Activated CD4-positive, alpha-beta T cell treated with anti-CD3 and anti-CD28 coated beads for 36 hours (primary cell): ENCODE results near the gene CLTC. TPM values are rescaled to one million over a fixed set of nuclear protein-coding genes. Genes with fewer than 3 reads are reported as not detected.
"Not testable (repeated sequence)": the region's sequence is repeated elsewhere in the genome, so short reads cannot be mapped to it uniquely, and the experiment has no call there.

Experiments
- ATAC-seq: fragments of 200-7000 bp; cut with Tn5 transposase; one replicate; pipeline ENCODE4 v1.10.0; 2021; ENCODE audit warnings: mild to moderate bottlenecking, moderate library complexity
- CTCF ChIA-PET: fragments of 350-600 bp; sonication (Branson Sonifier 250); formaldehyde crosslinking; loops from one replicate; lab custom pipeline; 2021; ENCODE audit warnings: antibody characterized with exemption; lab: Charles Lee
- POLR2A ChIA-PET: fragments of 350-600 bp; sonication (Branson Sonifier 250); formaldehyde crosslinking; loops from one replicate; lab custom pipeline; 2021; ENCODE audit warnings: antibody characterized with exemption, inconsistent platforms; lab: Charles Lee
- DNase-seq: peaks from one replicate; pipeline ENCODE4 v3.0.0-alpha.2; 2020
- H3K27ac Mint-ChIP-seq: one replicate; pipeline ENCODE4 v1.8.0; 2021; ENCODE audit warnings: mixed read lengths
- H3K27me3 Mint-ChIP-seq: one replicate; pipeline ENCODE4 v1.8.0; 2021; ENCODE audit warnings: mixed read lengths
- H3K36me3 Mint-ChIP-seq: one replicate; pipeline ENCODE4 v1.8.0; 2021; ENCODE audit warnings: low read depth, mixed read lengths
- H3K4me1 Mint-ChIP-seq: one replicate; pipeline ENCODE4 v1.8.0; 2021; ENCODE audit warnings: mixed read lengths
- H3K4me3 Mint-ChIP-seq: one replicate; pipeline ENCODE4 v1.8.0; 2021; ENCODE audit warnings: mild to moderate bottlenecking, moderate library complexity, mixed read lengths
- H3K9me3 Mint-ChIP-seq: one replicate; pipeline ENCODE4 v1.8.0; 2021; ENCODE audit warnings: low read depth, mixed read lengths
- intact Hi-C, 2 experiments: fragments of 100-400 bp; cut with DNase I in 1 of 2; cut with micrococcal nuclease in 1 of 2; formaldehyde crosslinking; loops; one replicate each; pipeline versions ENCODE4 v1.14.2 to v1.15.1; 2022 to 2024; cut with DNase I, micrococcal nuclease
- total RNA-seq, 2 experiments: library from RNA; stranded (reverse); gene quantifications; one replicate each; pipeline ENCODE4 v1.2.3, GENCODE V29; 2021

CLTC gene
- total RNA-seq, 2 experiments from 2014 or later = 180 to 186 TPM

DNA sequence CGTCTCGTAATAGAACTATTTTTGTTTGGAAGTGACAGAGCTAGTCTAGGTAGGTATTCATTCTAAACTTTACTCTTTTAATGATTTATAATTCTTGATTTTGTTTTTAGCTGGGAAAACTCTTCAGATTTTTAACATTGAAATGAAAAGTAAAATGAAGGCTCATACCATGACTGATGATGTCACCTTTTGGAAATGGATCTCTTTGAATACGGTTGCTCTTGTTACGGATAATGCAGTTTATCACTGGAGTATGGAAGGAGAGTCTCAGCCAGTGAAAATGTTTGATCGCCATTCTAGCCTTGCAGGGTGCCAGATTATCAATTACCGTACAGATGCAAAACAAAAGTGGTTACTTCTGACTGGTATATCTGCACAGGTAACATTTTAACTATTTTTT is 27.6 kb downstream of the CLTC start:
- DNase-seq (no peak), ATAC-seq (no peak)
- Mint-ChIP-seq H3K4me3 (no peak overlapping the region), H3K27ac (no peak overlapping the region), H3K27me3 (no peaks in the 10 kb centered on the region), H3K4me1 (peaks cover 48% of the 10 kb centered on the region), H3K36me3 (peaks cover 64% of the 10 kb centered on the region), H3K9me3 (no peaks in the 10 kb centered on the region)
- intact Hi-C loops = no loop called here
- ChIA-PET CTCF (interaction anchor here (0.6 to 1.2 kb wide), 2 partner anchors 12 to 17 kb away, joined by 3 to 4 read pairs; no protein-coding TSS in a partner anchor), POLR2A (interaction anchor here (0.6 kb wide), 1 partner anchor 10 kb away, joined by 3 read pairs; no protein-coding TSS in a partner anchor)

DNA sequence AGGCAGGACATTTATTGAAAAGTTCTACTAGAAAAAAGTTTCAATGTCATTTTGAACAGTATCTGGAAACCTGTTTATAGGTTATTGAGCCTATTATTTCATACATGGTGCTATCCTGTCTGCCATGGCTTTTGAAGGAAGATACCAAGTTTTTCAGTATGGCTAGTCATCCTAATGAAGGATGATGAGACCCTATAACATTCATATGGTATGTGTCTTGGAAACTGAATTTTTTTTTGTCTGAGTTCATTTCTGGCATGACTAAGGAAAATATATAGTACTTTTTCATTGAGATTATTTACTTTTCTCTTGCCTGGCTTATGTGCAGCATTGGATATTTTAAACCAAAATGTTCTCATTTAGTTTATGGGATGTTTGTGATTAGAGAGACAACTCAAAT is 30.2 kb downstream of the CLTC start:
- Mint-ChIP-seq H3K4me3 (no peak overlapping the region), H3K27me3 (no peaks in the 10 kb centered on the region), H3K4me1 (peaks cover 36% of the 10 kb centered on the region), H3K27ac (no peak overlapping the region), H3K36me3 (peaks cover 67% of the 10 kb centered on the region), H3K9me3 (no peaks in the 10 kb centered on the region)
- ChIA-PET POLR2A (no interaction called here), CTCF (interaction anchor here (1.2 kb wide), 1 partner anchor 26 kb away, joined by 3 read pairs; no protein-coding TSS in a partner anchor)
- ATAC-seq = no peak
- no peak for DNase-seq
- intact Hi-C loops = no loop called here

DNA sequence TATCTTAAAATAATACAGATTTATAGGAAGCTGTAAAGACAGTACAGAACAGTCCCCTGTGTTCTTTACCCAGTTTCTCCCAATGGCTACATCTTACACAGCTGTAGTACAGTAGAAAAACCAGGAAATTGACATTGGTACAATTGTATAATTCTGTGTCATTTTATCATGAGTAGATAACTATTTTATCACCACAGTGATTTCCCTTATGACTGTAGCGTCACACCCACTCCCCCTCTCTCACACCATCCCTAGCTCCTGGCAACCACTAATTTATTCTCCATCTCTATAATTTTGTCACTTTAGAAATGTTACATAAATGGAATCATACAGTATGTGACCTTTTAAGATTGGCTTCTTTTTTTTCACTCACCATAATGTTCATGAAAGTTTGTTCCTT is 30.9 kb downstream of the CLTC start:
- ChIA-PET CTCF (interaction anchor here (1.2 to 1.3 kb wide), 2 partner anchors 25 to 79 kb away, joined by 3 read pairs; no protein-coding TSS in a partner anchor), POLR2A (no interaction called here)
- ATAC-seq = peak; percentile 26
- Mint-ChIP-seq H3K4me3 (no peak overlapping the region), H3K4me1 (peaks cover 36% of the 10 kb centered on the region), H3K9me3 (no peaks in the 10 kb centered on the region), H3K27ac (no peak overlapping the region), H3K27me3 (no peaks in the 10 kb centered on the region), H3K36me3 (peaks cover 73% of the 10 kb centered on the region)
- DNase-seq = peak; percentile 15
- intact Hi-C loops = no loop called here

DNA sequence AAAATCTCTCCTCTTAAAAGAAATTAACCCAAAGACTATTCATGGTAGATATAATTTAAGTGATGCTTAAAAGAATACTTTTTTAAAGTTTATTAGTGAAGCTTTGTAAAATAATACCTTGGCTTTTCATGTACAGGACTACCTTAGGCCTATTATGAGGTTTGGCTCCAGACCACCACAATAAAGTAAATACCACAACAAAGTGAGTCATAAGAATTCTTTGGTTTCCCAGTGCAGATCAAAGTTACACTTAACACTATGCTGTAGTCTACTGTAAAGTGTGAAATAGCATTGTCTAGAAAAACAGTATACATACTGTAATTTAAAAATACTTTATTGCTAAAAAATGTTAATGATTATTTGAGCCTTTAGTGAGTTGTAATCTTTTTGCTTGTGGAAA is 31.7 kb downstream of the CLTC start:
- Mint-ChIP-seq H3K27ac (peak overlapping the region; percentile 22), H3K4me1 (peaks cover 36% of the 10 kb centered on the region), H3K9me3 (no peaks in the 10 kb centered on the region), H3K4me3 (no peak overlapping the region), H3K27me3 (no peaks in the 10 kb centered on the region), H3K36me3 (peaks cover 78% of the 10 kb centered on the region)
- intact Hi-C loops = no loop called here
- ATAC-seq (peak; percentile 19), DNase-seq (no peak)
- CTCF ChIA-PET = interaction anchor here (1.3 kb wide), 1 partner anchor 79 kb away, joined by 3 read pairs; no protein-coding TSS in a partner anchor
- POLR2A ChIA-PET = no interaction called here

DNA sequence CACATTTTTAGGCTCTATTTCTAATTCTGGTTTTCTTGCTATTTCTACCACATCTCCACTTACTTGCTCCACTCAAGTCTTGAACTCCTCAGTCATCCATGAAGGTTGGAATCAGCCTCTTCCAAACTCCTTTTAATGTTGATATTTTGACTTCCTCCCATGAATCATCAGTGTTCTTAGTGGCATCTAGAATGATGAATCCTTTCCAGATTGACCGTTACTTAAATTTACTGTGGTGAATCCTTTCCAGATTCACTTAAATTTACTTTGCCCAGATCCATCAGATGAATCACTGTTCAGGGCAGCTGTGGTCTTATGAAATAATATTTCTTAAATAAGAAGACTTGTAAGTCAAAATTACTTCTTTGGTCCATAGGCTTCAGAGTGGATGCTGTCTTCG is 32.4 kb downstream of the CLTC start:
- Mint-ChIP-seq H3K36me3 (peaks cover 76% of the 10 kb centered on the region), H3K4me1 (peaks cover 32% of the 10 kb centered on the region), H3K27ac (peak overlapping the region; percentile 22), H3K27me3 (no peaks in the 10 kb centered on the region), H3K9me3 (no peaks in the 10 kb centered on the region), H3K4me3 (no peak overlapping the region)
- ChIA-PET POLR2A (no interaction called here), CTCF (interaction anchor here (1.3 kb wide), 1 partner anchor 80 kb away, joined by 3 read pairs; no protein-coding TSS in a partner anchor)
- intact Hi-C loops = no loop called here
- no peak for DNase-seq
- no peak for ATAC-seq

DNA sequence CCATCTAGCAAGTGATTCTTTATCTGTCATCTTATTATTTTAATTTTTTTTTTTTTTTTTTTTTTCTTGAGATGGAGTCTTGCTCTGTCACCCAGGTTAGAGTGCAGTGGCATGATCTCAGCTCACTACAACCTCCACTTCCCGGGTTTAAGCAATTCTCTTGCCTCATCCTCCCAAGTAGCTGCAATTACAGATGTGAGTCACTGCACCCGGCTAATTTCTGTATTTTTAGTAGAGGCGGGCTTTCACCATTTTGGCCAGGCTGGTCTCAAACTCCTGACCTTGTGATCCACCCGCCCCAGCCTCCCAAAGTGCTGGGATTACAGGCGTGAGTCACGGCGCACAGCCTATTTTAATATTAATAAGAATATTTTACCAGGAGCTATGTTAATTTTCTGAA is 36.9 kb downstream of the CLTC start:
- H3K27me3 Mint-ChIP-seq, H3K9me3 Mint-ChIP-seq, H3K4me3 Mint-ChIP-seq, DNase-seq, intact Hi-C loops, ATAC-seq, H3K4me1 Mint-ChIP-seq, H3K27ac Mint-ChIP-seq, POLR2A ChIA-PET: not testable (repeated sequence)
- peaks cover 65% of the 10 kb centered on the region for H3K36me3 Mint-ChIP-seq
- CTCF ChIA-PET = interaction anchor here (0.9 to 1.2 kb wide), 7 partner anchors 9 to 135 kb away, joined by 3 to 5 read pairs (median 3); no protein-coding TSS in a partner anchor

DNA sequence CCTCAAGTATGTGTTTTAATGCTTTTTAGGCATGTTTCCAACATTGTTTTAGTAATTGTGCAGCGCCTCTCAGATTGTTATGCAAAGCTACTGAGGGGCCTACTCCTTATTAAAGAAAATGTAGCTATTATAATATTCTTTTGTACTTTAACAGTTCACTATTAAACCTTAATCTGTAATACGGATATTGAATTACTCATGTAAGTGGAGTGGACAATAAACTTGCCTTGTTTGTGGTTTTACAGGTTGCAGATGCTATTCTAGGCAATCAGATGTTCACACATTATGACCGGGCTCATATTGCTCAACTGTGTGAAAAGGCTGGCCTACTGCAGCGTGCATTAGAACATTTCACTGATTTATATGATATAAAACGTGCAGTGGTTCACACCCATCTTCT is 46.5 kb downstream of the CLTC start:
- POLR2A ChIA-PET = no interaction called here
- H3K4me3 Mint-ChIP-seq = no peak overlapping the region

DNA sequence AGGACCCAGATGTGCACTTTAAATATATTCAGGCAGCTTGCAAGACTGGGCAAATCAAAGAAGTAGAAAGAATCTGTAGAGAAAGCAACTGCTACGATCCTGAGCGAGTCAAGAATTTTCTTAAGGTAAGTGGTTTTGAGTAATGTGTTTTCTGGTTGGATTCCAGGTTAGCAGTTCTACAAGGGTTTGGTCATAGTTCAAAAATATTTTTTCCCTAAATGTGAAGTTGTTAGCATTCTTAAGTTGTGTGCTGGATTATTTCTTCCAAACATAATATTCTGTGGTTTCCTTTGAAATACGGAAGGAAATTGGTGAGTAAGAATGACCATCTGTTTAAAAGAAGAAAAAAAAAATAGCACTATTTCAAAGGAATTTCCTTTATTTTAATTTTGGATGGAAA is 49.1 kb downstream of the CLTC start:
- Mint-ChIP-seq H3K4me3 (no peak overlapping the region), H3K27ac (peak overlapping the region; percentile 51), H3K27me3 (no peaks in the 10 kb centered on the region), H3K4me1 (peaks cover 31% of the 10 kb centered on the region), H3K9me3 (no peaks in the 10 kb centered on the region), H3K36me3 (peaks cover 39% of the 10 kb centered on the region)
- POLR2A ChIA-PET = no interaction called here
- CTCF ChIA-PET = interaction anchor here (1.5 kb wide), 1 partner anchor 18 kb away, joined by 3 read pairs; no protein-coding TSS in a partner anchor
- intact Hi-C loops = no loop called here
- DNase-seq = no peak
- no peak for ATAC-seq

More for the DNA sequence above, 46.5 kb downstream of the CLTC start:
- Mint-ChIP-seq H3K9me3 (no peaks in the 10 kb centered on the region), H3K36me3 (peaks cover 41% of the 10 kb centered on the region), H3K4me1 (peaks cover 26% of the 10 kb centered on the region), H3K27ac (no peak overlapping the region), H3K27me3 (no peaks in the 10 kb centered on the region)
- ATAC-seq = no peak
- DNase-seq = no peak
- intact Hi-C loops = no loop called here
- CTCF ChIA-PET = no interaction called here

DNA sequence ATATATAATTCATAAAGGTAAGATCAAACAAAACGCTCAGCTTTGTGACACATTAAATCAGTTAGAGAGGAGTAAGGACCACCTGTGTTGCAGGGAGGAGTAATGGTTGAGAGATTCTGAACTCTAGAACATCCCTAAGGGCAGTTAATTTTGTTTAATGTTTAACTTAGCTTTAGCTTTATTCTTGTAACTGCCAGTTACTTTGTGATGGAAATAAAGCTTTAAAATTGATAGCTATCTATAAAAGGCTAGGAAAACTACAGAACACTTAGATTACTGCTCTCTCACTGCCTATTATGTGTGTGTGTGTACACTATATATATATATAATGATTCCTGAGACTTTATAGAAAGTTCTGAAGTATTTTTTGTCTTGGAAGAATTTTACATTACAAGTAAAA is 49.7 kb downstream of the CLTC start:
- ChIA-PET CTCF (interaction anchor here (0.7 to 2.2 kb wide), 4 partner anchors 14 to 147 kb away, joined by 3 to 6 read pairs (median 4); no protein-coding TSS in a partner anchor), POLR2A (no interaction called here)
- intact Hi-C loops = no loop called here
- Mint-ChIP-seq H3K4me3 (no peak overlapping the region), H3K36me3 (peaks cover 39% of the 10 kb centered on the region), H3K27me3 (no peaks in the 10 kb centered on the region), H3K4me1 (peaks cover 31% of the 10 kb centered on the region), H3K27ac (peak overlapping the region; percentile 78), H3K9me3 (no peaks in the 10 kb centered on the region)
- no peak for DNase-seq
- ATAC-seq = no peak

DNA sequence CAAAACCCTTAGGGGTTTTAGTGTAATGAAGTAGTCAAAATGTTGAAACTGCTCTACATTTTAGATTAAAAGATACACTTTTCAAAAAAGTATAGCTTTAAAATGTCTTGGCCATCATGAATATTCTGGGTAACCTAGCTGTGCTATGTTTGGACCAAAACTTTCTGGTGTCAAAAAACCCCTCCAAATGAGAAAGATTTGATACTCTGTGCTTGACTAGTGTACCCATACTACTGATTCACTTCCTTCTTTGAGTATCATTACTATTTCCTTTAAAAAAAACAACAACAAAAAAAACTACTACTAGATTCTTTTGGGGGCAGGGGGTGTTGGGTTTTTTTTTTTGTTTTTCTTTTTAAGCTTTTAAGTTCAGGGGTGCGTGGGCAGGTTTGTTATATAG is 50.2 kb downstream of the CLTC start:
- intact Hi-C loops = no loop called here
- peak overlapping the region; percentile 78 for H3K27ac Mint-ChIP-seq
- no peak for DNase-seq
- ATAC-seq = peak; percentile 42
- ChIA-PET CTCF (interaction anchor here (0.6 to 2.2 kb wide), 6 partner anchors 14 to 200 kb away, joined by 3 to 9 read pairs (median 4); no protein-coding TSS in a partner anchor), POLR2A (no interaction called here)
- H3K36me3 Mint-ChIP-seq = peaks cover 36% of the 10 kb centered on the region
- peaks cover 31% of the 10 kb centered on the region for H3K4me1 Mint-ChIP-seq
- no peaks in the 10 kb centered on the region for H3K27me3 Mint-ChIP-seq
- H3K9me3 Mint-ChIP-seq = no peaks in the 10 kb centered on the region
- H3K4me3 Mint-ChIP-seq = no peak overlapping the region

DNA sequence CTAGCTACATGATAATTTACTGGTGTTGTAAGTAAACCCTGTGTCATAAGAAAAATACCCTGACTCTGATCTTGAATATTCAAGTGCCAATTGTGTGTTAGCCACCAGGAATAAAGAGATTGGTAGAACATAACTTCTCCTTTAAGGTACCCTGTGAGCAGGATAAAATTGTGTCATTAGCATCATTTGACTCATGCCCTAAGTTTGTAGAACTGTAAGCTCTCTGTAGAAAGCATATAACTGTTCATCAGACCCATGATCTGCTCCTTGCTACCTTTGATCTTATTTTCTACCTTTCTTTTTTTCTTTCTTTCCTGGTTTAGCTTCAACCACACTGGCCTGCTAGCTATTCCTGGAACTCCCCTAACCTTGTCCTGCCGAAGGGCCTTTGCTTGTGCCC is 51.7 kb downstream of the CLTC start:
- peak; percentile 36 for ATAC-seq
- CTCF ChIA-PET = interaction anchor here (0.6 to 2.2 kb wide), 6 partner anchors 8 to 296 kb away, joined by 3 to 9 read pairs (median 4); no protein-coding TSS in a partner anchor

DNA sequence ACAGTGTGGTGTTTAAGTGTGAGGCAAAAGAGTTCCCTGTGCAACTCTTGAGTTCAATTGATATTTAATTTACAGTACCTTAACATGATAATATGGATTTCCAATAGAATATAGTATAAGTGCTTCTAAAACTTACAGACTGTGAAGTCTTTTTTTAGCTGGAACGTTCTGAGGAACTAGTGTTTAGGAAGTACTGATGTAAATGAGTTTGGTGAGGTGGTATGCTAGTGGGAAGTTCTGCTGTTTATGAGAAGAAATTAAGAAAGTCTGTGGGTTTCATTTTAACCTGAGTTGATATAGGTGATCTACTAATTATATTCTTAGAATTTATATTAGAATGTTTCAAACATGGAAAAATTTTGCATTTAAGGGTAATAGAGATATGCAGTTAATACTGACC is 55.5 kb downstream of the CLTC start:
- intact Hi-C loops = no loop called here
- Mint-ChIP-seq H3K36me3 (peaks cover 46% of the 10 kb centered on the region), H3K4me1 (peaks cover 13% of the 10 kb centered on the region), H3K4me3 (no peak overlapping the region), H3K27ac (no peak overlapping the region), H3K27me3 (no peaks in the 10 kb centered on the region), H3K9me3 (no peaks in the 10 kb centered on the region)
- ChIA-PET CTCF (interaction anchor here (0.5 to 2.0 kb wide), 9 partner anchors 8 to 361 kb away, joined by 3 to 6 read pairs (median 3); partner anchors contain the start of gene CLTC), POLR2A (no interaction called here)
- ATAC-seq = no peak
- DNase-seq = no peak

More for the DNA sequence above, 51.7 kb downstream of the CLTC start:
- intact Hi-C loops = no loop called here
- Mint-ChIP-seq H3K4me1 (peaks cover 31% of the 10 kb centered on the region), H3K27ac (peak overlapping the region; percentile 53), H3K4me3 (no peak overlapping the region), H3K27me3 (no peaks in the 10 kb centered on the region), H3K36me3 (peaks cover 35% of the 10 kb centered on the region), H3K9me3 (no peaks in the 10 kb centered on the region)
- POLR2A ChIA-PET = no interaction called here
- no peak for DNase-seq
